IMR-90 (cell line): ENCODE data around the gene MSANTD4. TPM values are rescaled to one million over a fixed set of nuclear protein-coding genes. Genes with fewer than 3 reads are reported as not detected.

Experiments
- ATAC-seq: fragments of 200-7000 bp; cut with Tn5 transposase; 2 replicates; pipeline ENCODE4 v1.9.1; 2020; ENCODE audit warnings: low read depth, mild to moderate bottlenecking, moderate library complexity
- BruUV-seq: library from RNA; stranded (reverse); fragments of 400-500 nt; replicated peaks from 2 replicates; lab custom pipeline; 2021; lab: Mats Ljungman, UMichigan
- CTCF ChIA-PET: fragments of 300-600 bp; formaldehyde crosslinking; extraction: SDS; loops from one replicate; lab custom pipeline; 2021; ENCODE audit warnings: antibody characterized with exemption; lab: Yijun Ruan, JAX
- POLR2A ChIA-PET: fragments of 300-600 bp; sonication (Branson Sonifier 250); formaldehyde crosslinking; loops from one replicate; lab custom pipeline; 2022; ENCODE audit warnings: antibody characterized with exemption; ENCODE audit not compliant: unreplicated experiment; lab: Charles Lee
- DNase-seq: peaks from one replicate; pipeline ENCODE4 v3.0.0; 2013
- H2AFZ ChIP-seq: replicated peaks from 2 replicates; pipeline ENCODE3; 2013; ENCODE audit warnings: low read length, mild to moderate bottlenecking; ENCODE audit not compliant: poor library complexity
- H2AK5ac ChIP-seq: 2 replicates; pipeline ENCODE4 v1.6.1; 2013; ENCODE audit warnings: low read depth, low read length, inconsistent platforms
- H2AK9ac ChIP-seq: replicated peaks from 2 replicates; pipeline ENCODE3; 2013; ENCODE audit warnings: mild to moderate bottlenecking, low read depth, low read length, moderate library complexity; ENCODE audit not compliant: poor library complexity
- H2BK120ac ChIP-seq: 2 replicates; pipeline ENCODE4 v1.6.1; 2013; ENCODE audit warnings: low read depth, low read length, inconsistent platforms
- H2BK15ac ChIP-seq: 3 replicates; pipeline ENCODE4 v1.6.1; 2013; ENCODE audit warnings: low read depth, low read length, inconsistent platforms
- H2BK20ac ChIP-seq: 2 replicates; pipeline ENCODE4 v1.6.1; 2013; ENCODE audit warnings: low read depth, mild to moderate bottlenecking, inconsistent platforms, low read length, moderate library complexity
- H2BK5ac ChIP-seq: 2 replicates; pipeline ENCODE4 v1.6.1; 2013; ENCODE audit warnings: mild to moderate bottlenecking, low read depth, low read length, inconsistent platforms; ENCODE audit not compliant: poor library complexity, severe bottlenecking
- H3K14ac ChIP-seq: replicated peaks from 2 replicates; pipeline ENCODE4 v1.6.1; 2013; ENCODE audit warnings: low read depth, low read length, inconsistent platforms
- H3K18ac ChIP-seq: 2 replicates; pipeline ENCODE4 v1.6.1; 2013; ENCODE audit warnings: low read depth, low read length, control low read depth
- H3K23ac ChIP-seq: 2 replicates; pipeline ENCODE4 v1.6.1; 2013; ENCODE audit warnings: low read depth, low read length, inconsistent platforms
- H3K27ac ChIP-seq: 2 replicates; pipeline ENCODE4 v1.5.1; 2013; ENCODE audit warnings: mild to moderate bottlenecking, control low read depth, low read length; ENCODE audit not compliant: insufficient read depth
- H3K27me3 ChIP-seq: 2 replicates; pipeline ENCODE4 v1.6.1; 2013; ENCODE audit warnings: low read length; ENCODE audit not compliant: control insufficient read depth, insufficient read depth
- H3K36me3 ChIP-seq: 2 replicates; pipeline ENCODE4 v1.6.1; 2013; ENCODE audit warnings: low read length, mixed read lengths; ENCODE audit not compliant: control insufficient read depth, insufficient read depth
- H3K4ac ChIP-seq: 2 replicates; pipeline ENCODE4 v1.6.1; 2013; ENCODE audit warnings: low read depth, low read length, inconsistent platforms
- H3K4me1 ChIP-seq: 2 replicates; pipeline ENCODE4 v1.6.1; 2013; ENCODE audit warnings: low read length, mixed read lengths; ENCODE audit not compliant: control insufficient read depth, insufficient read depth
- H3K4me2 ChIP-seq: 2 replicates; pipeline ENCODE4 v1.6.1; 2013; ENCODE audit warnings: low read depth, mild to moderate bottlenecking, control low read depth, low read length, moderate library complexity
- H3K4me3 ChIP-seq: 2 replicates; pipeline ENCODE4 v1.5.1; 2013; ENCODE audit warnings: low read depth, mild to moderate bottlenecking, control low read depth, low read length, moderate library complexity; ENCODE audit not compliant: insufficient read depth
- H3K56ac ChIP-seq: 2 replicates; pipeline ENCODE4 v1.6.1; 2013; ENCODE audit warnings: low read length, inconsistent platforms; ENCODE audit not compliant: insufficient read depth; ENCODE audit errors: extremely low read depth
- H3K79me1 ChIP-seq, 2 experiments: 2 replicates each; pipeline ENCODE4 v1.6.1; 2013; ENCODE audit warnings: low read length in 2 of 2, inconsistent platforms in 1 of 2, low read depth in 1 of 2
- H3K9ac ChIP-seq: 2 replicates; pipeline ENCODE4 v1.6.1; 2013; ENCODE audit warnings: low read depth, low read length, control low read depth
- H3K9me1 ChIP-seq: 2 replicates; pipeline ENCODE4 v1.6.1; 2013; ENCODE audit warnings: low read length, inconsistent platforms; ENCODE audit not compliant: insufficient read depth
- H3K9me3 ChIP-seq: 2 replicates; pipeline ENCODE4 v1.6.1; 2013; ENCODE audit warnings: low read length; ENCODE audit not compliant: control insufficient read depth, insufficient read depth
- H4K20me1 ChIP-seq: 2 replicates; pipeline ENCODE4 v1.6.1; 2013; ENCODE audit warnings: low read length, inconsistent platforms; ENCODE audit not compliant: insufficient read depth
- H4K5ac ChIP-seq: 2 replicates; pipeline ENCODE4 v1.6.1; 2013; ENCODE audit warnings: mild to moderate bottlenecking, low read depth, low read length, control low read depth
- H4K8ac ChIP-seq, 2 experiments: 2 replicates each; pipeline ENCODE4 v1.6.1; 2013; ENCODE audit warnings: low read depth in 2 of 2, low read length in 2 of 2, control low read depth in 1 of 2, inconsistent platforms in 1 of 2
- H4K91ac ChIP-seq: 2 replicates; pipeline ENCODE4 v1.6.1; 2013; ENCODE audit warnings: low read depth, low read length, inconsistent platforms; ENCODE audit not compliant: insufficient read depth
- CEBPB ChIP-seq: IDR thresholded peaks from 2 replicates; pipeline ENCODE4 v1.6.1; 2012; ENCODE audit warnings: low read depth, low read length, improper control_type of control experiment
- CHD1 ChIP-seq: IDR thresholded peaks from 2 replicates; pipeline ENCODE4 v1.6.1; 2012; ENCODE audit warnings: low read depth, low read length, improper control_type of control experiment
- FOS ChIP-seq: fragments of 150-350 bp; IDR thresholded peaks from 2 replicates; pipeline ENCODE4 v1.6.1; 2016; ENCODE audit warnings: low read depth, low read length
- POLR2A ChIP-seq: IDR thresholded peaks from 2 replicates; pipeline ENCODE4 v1.6.1; 2012; ENCODE audit warnings: mild to moderate bottlenecking, low read depth, low read length
- RAD21 ChIP-seq: IDR thresholded peaks from 2 replicates; pipeline ENCODE4 v1.6.1; 2012; ENCODE audit warnings: low read length, improper control_type of control experiment
- RCOR1 ChIP-seq: IDR thresholded peaks from 2 replicates; pipeline ENCODE4 v1.6.1; 2012; ENCODE audit warnings: mild to moderate bottlenecking, low read length, improper control_type of control experiment; ENCODE audit not compliant: insufficient replicate concordance
- WGBS, 2 experiments: methylation state at CpG; one replicate each; pipeline versions ENCODE4 v1.1.5 to v1.1.7; 2013; ENCODE audit warnings: missing lambda C conversion rate in 2 of 2; ENCODE audit not compliant: insufficient read length in 1 of 2; ENCODE audit errors: extremely low coverage in 2 of 2; 5-methylcytosine and 5-hydroxymethylcytosine counted together
- dilution Hi-C: fragments of 300-500 bp; cut with HindIII; formaldehyde crosslinking; loops from one replicate; pipeline ENCODE4 v1.14.3; 2018; ENCODE audit warnings: low sequenced_read_pairs; ENCODE audit not compliant: unreplicated experiment
- in situ Hi-C: fragments of 300-500 bp; cut with MboI; formaldehyde crosslinking; loops from 3 replicates; pipeline ENCODE4 v1.14.3; 2019; ENCODE audit warnings: low sequenced_read_pairs, inconsistent platforms, mixed read lengths
- intact Hi-C: fragments of 100-400 bp; cut with micrococcal nuclease; formaldehyde crosslinking; loops from 2 replicates; pipeline ENCODE4 v1.10.0; 2022
- polyA plus RNA-seq, 3 experiments: library from polyadenylated mRNA; depleted of rRNA; stranded (reverse); fragments of >200 nt; gene quantifications; 2 replicates each; pipeline ENCODE4 v1.2.3, GENCODE V29; 2012; ENCODE audit warnings: low replicate concordance in 1 of 3
- total RNA-seq: library from RNA; depleted of rRNA; stranded (reverse); fragments of >200 nt; gene quantifications from 2 replicates; pipeline ENCODE4 v1.2.3, GENCODE V29; 2012
- TF ChIP-seq, protein P1 (sequence below): fragments of 150-350 bp; IDR thresholded peaks from 2 replicates; pipeline ENCODE4 v1.6.1; 2017; ENCODE audit warnings: mild to moderate bottlenecking, antibody characterized with exemption, low read length, low read depth

The MSANTD4 gene
- total and polyA plus RNA-seq, 2 of the 4 experiments (the other 2 are of a cell fraction), result 9.4 to 18.8 TPM

DNA sequence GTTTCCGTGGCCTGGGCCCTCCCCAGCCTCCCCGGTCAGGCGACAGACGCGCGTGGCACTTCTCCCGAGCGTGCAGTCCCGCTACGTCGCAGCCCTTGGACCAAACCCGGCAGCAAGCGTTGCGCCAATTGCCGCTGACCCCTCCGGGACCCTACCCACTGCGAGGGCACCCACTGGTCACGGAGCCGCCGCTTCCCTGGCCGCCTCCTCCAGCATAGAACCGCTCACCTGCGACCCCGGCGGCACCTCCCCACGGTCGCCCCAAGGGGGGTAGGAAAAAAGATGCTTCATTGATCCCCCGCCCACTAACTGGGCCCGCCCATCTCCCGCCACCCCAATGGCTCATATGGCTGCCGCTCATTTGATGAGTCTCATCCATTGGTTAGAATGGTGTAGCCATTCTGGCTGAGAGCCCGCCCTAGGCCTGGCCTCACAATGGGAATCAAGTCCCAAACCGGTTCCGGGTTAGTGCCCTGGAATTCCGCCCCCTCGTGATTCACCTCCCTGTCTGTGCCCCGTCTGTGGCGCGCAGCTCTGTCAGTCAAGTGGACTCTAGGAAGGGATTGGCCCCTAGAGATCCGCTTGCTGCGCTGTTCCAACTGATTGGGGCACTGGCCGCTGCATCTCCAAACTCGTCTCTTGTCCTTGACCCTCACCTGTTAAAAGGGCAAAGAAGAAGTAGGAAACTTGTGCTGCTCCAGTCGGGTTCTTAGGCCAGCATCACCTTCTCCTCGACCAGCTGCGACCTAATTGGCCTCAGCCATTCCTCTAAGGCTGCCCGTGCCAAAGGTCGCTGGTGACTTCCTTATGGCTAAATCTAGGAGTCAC lies at the start of gene MSANTD4 (continued):
- no peak for TF ChIP-seq RAD21
- TF ChIP-seq, protein P1, sequence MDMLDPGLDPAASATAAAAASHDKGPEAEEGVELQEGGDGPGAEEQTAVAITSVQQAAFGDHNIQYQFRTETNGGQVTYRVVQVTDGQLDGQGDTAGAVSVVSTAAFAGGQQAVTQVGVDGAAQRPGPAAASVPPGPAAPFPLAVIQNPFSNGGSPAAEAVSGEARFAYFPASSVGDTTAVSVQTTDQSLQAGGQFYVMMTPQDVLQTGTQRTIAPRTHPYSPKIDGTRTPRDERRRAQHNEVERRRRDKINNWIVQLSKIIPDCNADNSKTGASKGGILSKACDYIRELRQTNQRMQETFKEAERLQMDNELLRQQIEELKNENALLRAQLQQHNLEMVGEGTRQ, result peak; percentile 70
- no peak for TF ChIP-seq CHD1
- TF ChIP-seq FOS, result peak; percentile 90
- TF ChIP-seq POLR2A, result no peak; the same call in 1 of the 2 replicates

DNA sequence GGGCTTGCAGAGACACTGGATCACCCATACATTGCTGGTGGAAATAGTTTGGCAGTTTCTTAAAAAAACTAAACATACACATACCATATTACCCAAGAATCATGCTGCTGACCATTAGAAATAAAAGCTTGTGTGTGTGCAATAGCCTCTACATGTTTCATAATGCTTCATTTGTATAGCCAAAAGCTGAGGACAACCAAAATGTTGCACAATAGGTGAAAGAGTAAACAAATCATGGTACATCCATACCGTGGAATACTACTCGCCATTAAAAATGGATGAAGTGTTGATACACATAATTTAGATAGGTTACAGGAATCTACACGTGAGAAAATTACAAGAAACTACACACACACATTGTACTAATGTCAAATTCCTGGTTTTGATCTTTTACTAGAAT lies 48.6 kb upstream of the MSANTD4 start:
- H2AFZ ChIP-seq, result no peak overlapping the region
- intact Hi-C loops, result loop anchor here (10.0 kb wide), 2 partner anchors 136 to 394 kb away; no protein-coding TSS in a partner anchor
- H4K20me1 ChIP-seq, result no peaks in the 10 kb centered on the region
- dilution Hi-C loops, result no loop called here
- H4K91ac ChIP-seq, result no peak overlapping the region
- H3K4ac ChIP-seq, result no peak overlapping the region
- no peak overlapping the region for H3K23ac ChIP-seq
- H3K4me2 ChIP-seq, result no peak overlapping the region
- no peak for DNase-seq
- no peak overlapping the region for H3K18ac ChIP-seq
- no peaks in the 10 kb centered on the region for H3K36me3 ChIP-seq
- no peak overlapping the region for H3K4me3 ChIP-seq
- no peak overlapping the region for H3K27ac ChIP-seq
- H3K79me1 ChIP-seq, result no peaks in the 10 kb centered on the region
- no peak overlapping the region for H2AK9ac ChIP-seq
- WGBS, 2 experiments, result no CpG with 5 or more reads among the region's 3 CpGs
- no peak overlapping the region for H2BK120ac ChIP-seq
- no TSS peak for BruUV-seq
- no peak for ATAC-seq
- H3K9me3 ChIP-seq, result no peaks in the 10 kb centered on the region
- no peak overlapping the region for H2BK5ac ChIP-seq
- in situ Hi-C loops, result no loop called here
- H3K56ac ChIP-seq, result no peak overlapping the region
- H3K9ac ChIP-seq, result no peak overlapping the region
- no peak overlapping the region for H4K8ac ChIP-seq
- no peaks in the 10 kb centered on the region for H3K9me1 ChIP-seq
- H2BK15ac ChIP-seq, result no peak overlapping the region
- no peak overlapping the region for H2AK5ac ChIP-seq
- no peak overlapping the region for H3K14ac ChIP-seq
- no peak overlapping the region for H4K5ac ChIP-seq
- ChIA-PET POLR2A (no interaction called here), CTCF (interaction anchor here (1.3 kb wide), 1 partner anchor 17 kb away, joined by 3 read pairs; no protein-coding TSS in a partner anchor)
- no peaks in the 10 kb centered on the region for H3K4me1 ChIP-seq
- no peak for TF ChIP-seq RCOR1
- TF ChIP-seq CEBPB, result peak; percentile 84
- TF ChIP-seq FOS, result no peak
- no peaks in the 10 kb centered on the region for H3K27me3 ChIP-seq
- no peak overlapping the region for H2BK20ac ChIP-seq
